ENCODE measurements around the gene SERPINB8. TPM values are rescaled to one million over a fixed set of nuclear protein-coding genes. Genes with fewer than 3 reads are reported as not detected.

The SERPINB8 gene
- total and polyA plus RNA-seq, 2 experiments from 2014 or later = 9.3 to 14.7 TPM

DNA sequence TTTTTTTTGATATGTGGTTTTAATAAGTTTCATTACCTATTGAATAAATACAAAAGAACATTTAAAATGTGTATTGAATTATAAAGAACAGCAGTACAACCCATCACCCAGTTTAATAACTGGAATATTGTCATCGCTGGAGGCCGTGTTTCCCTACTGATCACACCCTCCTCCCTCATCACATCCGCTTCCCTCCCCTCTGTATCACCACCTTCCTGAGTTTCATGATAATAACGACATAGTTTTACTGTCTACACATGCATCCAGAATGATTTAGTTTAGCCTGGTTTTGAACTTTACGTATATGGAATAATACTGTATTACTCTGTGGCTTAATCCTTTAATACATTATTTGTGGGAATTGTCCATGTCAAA, 2.1 kb downstream of the SERPINB8 start:
- H3K27me3 ChIP-seq = no peaks in the 10 kb centered on the region
- TF ChIP-seq, protein P1, sequence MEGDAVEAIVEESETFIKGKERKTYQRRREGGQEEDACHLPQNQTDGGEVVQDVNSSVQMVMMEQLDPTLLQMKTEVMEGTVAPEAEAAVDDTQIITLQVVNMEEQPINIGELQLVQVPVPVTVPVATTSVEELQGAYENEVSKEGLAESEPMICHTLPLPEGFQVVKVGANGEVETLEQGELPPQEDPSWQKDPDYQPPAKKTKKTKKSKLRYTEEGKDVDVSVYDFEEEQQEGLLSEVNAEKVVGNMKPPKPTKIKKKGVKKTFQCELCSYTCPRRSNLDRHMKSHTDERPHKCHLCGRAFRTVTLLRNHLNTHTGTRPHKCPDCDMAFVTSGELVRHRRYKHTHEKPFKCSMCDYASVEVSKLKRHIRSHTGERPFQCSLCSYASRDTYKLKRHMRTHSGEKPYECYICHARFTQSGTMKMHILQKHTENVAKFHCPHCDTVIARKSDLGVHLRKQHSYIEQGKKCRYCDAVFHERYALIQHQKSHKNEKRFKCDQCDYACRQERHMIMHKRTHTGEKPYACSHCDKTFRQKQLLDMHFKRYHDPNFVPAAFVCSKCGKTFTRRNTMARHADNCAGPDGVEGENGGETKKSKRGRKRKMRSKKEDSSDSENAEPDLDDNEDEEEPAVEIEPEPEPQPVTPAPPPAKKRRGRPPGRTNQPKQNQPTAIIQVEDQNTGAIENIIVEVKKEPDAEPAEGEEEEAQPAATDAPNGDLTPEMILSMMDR (IDR thresholded peaks at IDR 0.05; ENCODE audit: poor library complexity) = no peak
- TF ChIP-seq EZH2 (IDR thresholded peaks at IDR 0.05; ENCODE audit: borderline replicate concordance) = no peak
- no peak for TF ChIP-seq EZH2phosphoT487 (IDR thresholded peaks at IDR 0.05; ENCODE audit: low read depth, severe bottlenecking, unreplicated experiment)
- H3K4me1 ChIP-seq (ENCODE audit: insufficient read depth) = peaks cover 5% of the 10 kb centered on the region
- no peaks in the 10 kb centered on the region for H3K36me3 ChIP-seq (replicated peaks; ENCODE audit: insufficient read depth, low read depth)
- H3K9me2 ChIP-seq (replicated peaks; ENCODE audit: insufficient read depth) = no peaks in the 10 kb centered on the region
- peaks cover 5% of the 10 kb centered on the region for H3K79me2 ChIP-seq
- no peaks in the 10 kb centered on the region for H4K20me1 ChIP-seq (ENCODE audit: insufficient read depth, poor library complexity, severe bottlenecking)
- H3K9me3 ChIP-seq (ENCODE audit: low read depth) = no peaks in the 10 kb centered on the region
- no peak overlapping the region for H3K4me2 ChIP-seq
- H2AFZ ChIP-seq = no peak overlapping the region
- WGBS (ENCODE audit: low lambda C conversion rate, missing lambda C conversion rate) = 90% methylated on average over 5 of the region's 5 CpGs
- H3K27ac ChIP-seq = no peak overlapping the region
- no peak overlapping the region for H3K4me3 ChIP-seq
- no peak for DNase-seq (ENCODE audit: low spot score)

DNA sequence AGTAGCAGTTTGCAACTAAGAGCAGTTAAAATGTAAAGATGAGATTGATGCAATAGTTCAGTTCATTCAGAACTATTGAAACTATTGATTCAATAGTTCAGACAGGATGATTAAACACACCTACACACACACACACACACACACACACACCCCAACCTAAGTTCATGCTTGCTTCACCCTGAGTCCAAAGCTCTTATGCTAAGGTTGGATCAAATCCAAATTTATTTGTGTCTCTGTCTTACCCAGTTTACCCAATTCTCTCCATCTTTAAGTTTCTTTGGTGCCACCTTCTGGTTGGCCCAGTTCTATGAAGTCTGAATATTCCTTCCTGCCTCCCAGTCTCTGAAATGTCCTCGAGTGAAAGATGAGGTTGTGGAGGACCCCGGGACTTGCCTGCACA, 5.1 kb downstream of the SERPINB8 start:
- H4K20me1 ChIP-seq (ENCODE audit: insufficient read depth, poor library complexity, severe bottlenecking) = no peaks in the 10 kb centered on the region
- H3K4me1 ChIP-seq (ENCODE audit: insufficient read depth) = peaks cover 5% of the 10 kb centered on the region
- DNase-seq (ENCODE audit: low spot score) = no peak
- no peaks in the 10 kb centered on the region for H3K27me3 ChIP-seq
- H3K4me2 ChIP-seq = no peak overlapping the region
- no peaks in the 10 kb centered on the region for H3K36me3 ChIP-seq (replicated peaks; ENCODE audit: insufficient read depth, low read depth)
- WGBS (ENCODE audit: low lambda C conversion rate, missing lambda C conversion rate) = 18% methylated on average over 2 of the region's 2 CpGs
- no peak for TF ChIP-seq EZH2phosphoT487 (IDR thresholded peaks at IDR 0.05; ENCODE audit: low read depth, severe bottlenecking, unreplicated experiment)
- TF ChIP-seq, protein P1 (IDR thresholded peaks at IDR 0.05; ENCODE audit: poor library complexity) = no peak
- TF ChIP-seq EZH2 (IDR thresholded peaks at IDR 0.05; ENCODE audit: borderline replicate concordance) = no peak
- H3K27ac ChIP-seq = no peak overlapping the region
- H3K9me3 ChIP-seq (ENCODE audit: low read depth) = no peaks in the 10 kb centered on the region
- H3K79me2 ChIP-seq = peaks cover 5% of the 10 kb centered on the region
- no peak overlapping the region for H2AFZ ChIP-seq
- no peaks in the 10 kb centered on the region for H3K9me2 ChIP-seq (replicated peaks; ENCODE audit: insufficient read depth)
- no peak overlapping the region for H3K4me3 ChIP-seq

DNA sequence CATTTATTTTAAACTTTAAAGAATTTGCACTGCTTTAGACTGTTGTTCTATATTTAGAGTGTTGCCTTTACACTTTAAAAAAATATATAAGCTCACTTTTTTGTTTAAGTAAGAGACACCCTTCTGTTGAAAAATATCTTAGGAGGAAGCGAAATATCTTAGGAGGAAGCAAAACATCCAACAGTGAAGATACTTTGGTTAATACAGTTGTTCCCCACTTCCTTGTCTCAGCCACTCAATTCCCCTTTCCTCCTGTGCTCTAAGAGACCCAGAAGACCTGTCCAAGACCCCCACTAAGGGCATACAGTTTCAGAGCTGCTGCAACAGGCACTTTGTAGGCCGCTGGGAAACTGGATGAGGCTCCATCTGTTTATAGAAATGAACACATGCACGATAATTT, 5.7 kb downstream of the SERPINB8 start:
- no peaks in the 10 kb centered on the region for H3K36me3 ChIP-seq (replicated peaks; ENCODE audit: insufficient read depth, low read depth)
- no peak overlapping the region for H3K4me3 ChIP-seq
- no peaks in the 10 kb centered on the region for H3K9me2 ChIP-seq (replicated peaks; ENCODE audit: insufficient read depth)
- H3K79me2 ChIP-seq = peaks cover 5% of the 10 kb centered on the region
- no peak for TF ChIP-seq EZH2 (IDR thresholded peaks at IDR 0.05; ENCODE audit: borderline replicate concordance)
- H4K20me1 ChIP-seq (ENCODE audit: insufficient read depth, poor library complexity, severe bottlenecking) = no peaks in the 10 kb centered on the region
- no peak for DNase-seq (ENCODE audit: low spot score)
- H3K9me3 ChIP-seq (ENCODE audit: low read depth) = no peaks in the 10 kb centered on the region
- peaks cover 5% of the 10 kb centered on the region for H3K4me1 ChIP-seq (ENCODE audit: insufficient read depth)
- no peak overlapping the region for H3K27ac ChIP-seq
- H3K4me2 ChIP-seq = no peak overlapping the region
- no peak overlapping the region for H2AFZ ChIP-seq
- WGBS (ENCODE audit: low lambda C conversion rate, missing lambda C conversion rate) = 62% methylated on average over 3 of the region's 3 CpGs
- no peaks in the 10 kb centered on the region for H3K27me3 ChIP-seq

- Histone ChIP-seq H3K9me3 (ENCODE audit: low read depth) (no peaks in the 10 kb centered on the region), H3K4me3 (no peak overlapping the region), H3K27ac (no peak overlapping the region), H3K9me2 (replicated peaks; ENCODE audit: insufficient read depth) (no peaks in the 10 kb centered on the region), H3K4me1 (ENCODE audit: insufficient read depth) (peaks cover 5% of the 10 kb centered on the region), H3K36me3 (replicated peaks; ENCODE audit: insufficient read depth, low read depth) (no peaks in the 10 kb centered on the region), H2AFZ (no peak overlapping the region), H4K20me1 (ENCODE audit: insufficient read depth, poor library complexity, severe bottlenecking) (no peaks in the 10 kb centered on the region), H3K79me2 (peaks cover 5% of the 10 kb centered on the region), H3K4me2 (no peak overlapping the region), H3K27me3 (no peaks in the 10 kb centered on the region)
- 92% methylated on average over 3 of the region's 3 CpGs for WGBS (ENCODE audit: low lambda C conversion rate, missing lambda C conversion rate)
- DNase-seq (ENCODE audit: low spot score) = no peak
- TF ChIP-seq EZH2phosphoT487 (IDR thresholded peaks at IDR 0.05; ENCODE audit: low read depth, severe bottlenecking, unreplicated experiment) (no peak), EZH2 (IDR thresholded peaks at IDR 0.05; ENCODE audit: borderline replicate concordance) (no peak)
- TF ChIP-seq, protein P1 (IDR thresholded peaks at IDR 0.05; ENCODE audit: poor library complexity) = no peak
These were observed 7.2 kb downstream of the SERPINB8 start for GRCh38 chr18:63977040-63977439.

Measured in hepatocyte (in vitro differentiated cells).